ENCODE measurements around the gene FHL3.

- TF ChIP-seq ZNF449 (CRISPR knock-in tag; IDR thresholded peaks at IDR 0.05): no peak
- TF ChIP-seq SP2 (IDR thresholded peaks at IDR 0.05; ENCODE audit: extremely low read depth, low read depth, low read length, poor library complexity, severe bottlenecking): no peak
- no peak for TF ChIP-seq TCFL5 (CRISPR knock-in tag; conservative IDR thresholded peaks at IDR 0.05)
- TF ChIP-seq CTCF (IDR thresholded peaks at IDR 0.05 in 2 of 3, conservative IDR thresholded peaks at IDR 0.05 in 1 of 3; ENCODE audit: insufficient read depth in 2 of 3, low read depth in 1 of 3, low read length in 3 of 3): no peak
Measured at GRCh38 chr1:38030596-38031512, 25.5 kb upstream of the FHL3 start.
